ENCODE data around the gene BRD2.

The BRD2 gene

GRCh38 chr6:33014841-33015634 lies 46.6 kb downstream of the BRD2 start:
- H3K27me3 ChIP-seq (ENCODE audit: insufficient read depth, low read depth, severe bottlenecking): no peaks in the 10 kb centered on the region
- TF ChIP-seq, protein P1, sequence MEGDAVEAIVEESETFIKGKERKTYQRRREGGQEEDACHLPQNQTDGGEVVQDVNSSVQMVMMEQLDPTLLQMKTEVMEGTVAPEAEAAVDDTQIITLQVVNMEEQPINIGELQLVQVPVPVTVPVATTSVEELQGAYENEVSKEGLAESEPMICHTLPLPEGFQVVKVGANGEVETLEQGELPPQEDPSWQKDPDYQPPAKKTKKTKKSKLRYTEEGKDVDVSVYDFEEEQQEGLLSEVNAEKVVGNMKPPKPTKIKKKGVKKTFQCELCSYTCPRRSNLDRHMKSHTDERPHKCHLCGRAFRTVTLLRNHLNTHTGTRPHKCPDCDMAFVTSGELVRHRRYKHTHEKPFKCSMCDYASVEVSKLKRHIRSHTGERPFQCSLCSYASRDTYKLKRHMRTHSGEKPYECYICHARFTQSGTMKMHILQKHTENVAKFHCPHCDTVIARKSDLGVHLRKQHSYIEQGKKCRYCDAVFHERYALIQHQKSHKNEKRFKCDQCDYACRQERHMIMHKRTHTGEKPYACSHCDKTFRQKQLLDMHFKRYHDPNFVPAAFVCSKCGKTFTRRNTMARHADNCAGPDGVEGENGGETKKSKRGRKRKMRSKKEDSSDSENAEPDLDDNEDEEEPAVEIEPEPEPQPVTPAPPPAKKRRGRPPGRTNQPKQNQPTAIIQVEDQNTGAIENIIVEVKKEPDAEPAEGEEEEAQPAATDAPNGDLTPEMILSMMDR (IDR thresholded peaks at IDR 0.05; ENCODE audit: low read depth, low read length): peak; percentile 78
- DNase-seq: peak; percentile 77

GRCh38 chr6:33015798-33016197 lies 47.4 kb downstream of the BRD2 start:
- H3K9me3 ChIP-seq (ENCODE audit: severe bottlenecking): no peaks in the 10 kb centered on the region
- TF ChIP-seq, protein P1 (IDR thresholded peaks at IDR 0.05; ENCODE audit: low read depth, low read length): no peak
- no peaks in the 10 kb centered on the region for H3K36me3 ChIP-seq
- no peak overlapping the region for H3K27ac ChIP-seq
- no peak for DNase-seq
- no peak overlapping the region for H3K4me3 ChIP-seq (ENCODE audit: low read depth, low read length)
- H3K27me3 ChIP-seq (ENCODE audit: insufficient read depth, low read depth, severe bottlenecking): no peaks in the 10 kb centered on the region

More at GRCh38 chr6:33014841-33015634, 46.6 kb downstream of the BRD2 start:
- Histone ChIP-seq H3K9me3 (ENCODE audit: severe bottlenecking) (no peaks in the 10 kb centered on the region), H3K36me3 (no peaks in the 10 kb centered on the region), H3K4me3 (ENCODE audit: low read depth, low read length) (no peak overlapping the region), H3K27ac (no peak overlapping the region)

DNA sequence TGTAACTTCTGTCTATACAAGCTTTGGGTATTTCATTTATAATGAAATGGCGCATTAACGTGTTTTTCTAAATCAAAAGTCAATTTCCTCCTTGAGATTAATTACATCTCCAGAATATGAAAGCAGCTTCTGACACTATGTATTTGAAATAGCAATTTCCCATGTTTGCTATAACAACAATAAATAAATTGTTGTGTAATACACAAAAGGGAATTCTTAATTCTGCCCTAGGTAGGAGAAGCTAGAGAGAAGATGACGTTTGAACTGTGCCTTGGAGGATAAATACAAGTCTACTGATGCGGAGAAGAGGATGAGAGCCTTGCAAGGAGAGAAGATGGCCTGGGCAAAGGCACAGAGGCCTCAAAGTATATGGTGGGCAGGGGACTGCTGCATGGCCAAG lies 48.6 kb downstream of the BRD2 start:
- no peaks in the 10 kb centered on the region for H3K9me3 ChIP-seq (ENCODE audit: severe bottlenecking)
- H3K27ac ChIP-seq: no peak overlapping the region; the same call in 1 of the 2 replicates
- TF ChIP-seq, protein P1 (IDR thresholded peaks at IDR 0.05; ENCODE audit: low read depth, low read length): no peak
- no peaks in the 10 kb centered on the region for H3K27me3 ChIP-seq (ENCODE audit: insufficient read depth, low read depth, severe bottlenecking)
- no peaks in the 10 kb centered on the region for H3K36me3 ChIP-seq
- H3K4me3 ChIP-seq (ENCODE audit: low read depth, low read length): no peak overlapping the region
- DNase-seq: no peak

GRCh38 chr6:33017694-33018353 lies 49.4 kb downstream of the BRD2 start:
- Histone ChIP-seq H3K9me3 (ENCODE audit: severe bottlenecking) (no peaks in the 10 kb centered on the region), H3K27ac (no peak overlapping the region), H3K4me3 (ENCODE audit: low read depth, low read length) (no peak overlapping the region), H3K27me3 (ENCODE audit: insufficient read depth, low read depth, severe bottlenecking) (no peaks in the 10 kb centered on the region), H3K36me3 (no peaks in the 10 kb centered on the region)
- TF ChIP-seq, protein P1 (IDR thresholded peaks at IDR 0.05; ENCODE audit: low read depth, low read length): no peak
- DNase-seq: no peak

DNA sequence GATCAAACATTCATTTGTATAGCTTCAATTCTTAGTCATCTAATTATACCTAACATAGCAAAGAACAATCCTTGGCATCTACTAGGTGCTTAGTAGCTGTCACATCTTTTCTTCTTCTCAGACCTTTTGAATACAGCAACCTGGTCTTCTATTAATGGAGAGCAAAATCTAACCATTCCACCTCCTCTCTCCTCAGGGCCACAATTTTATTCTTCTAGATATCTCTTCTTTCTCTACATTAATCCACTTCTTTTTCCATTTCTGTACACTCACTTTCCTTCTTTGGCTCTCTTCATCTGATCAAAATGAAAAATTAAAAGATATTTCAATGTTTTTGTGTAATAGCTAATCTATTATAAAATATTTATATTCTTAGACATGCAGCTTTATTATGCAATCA lies 50.0 kb downstream of the BRD2 start:
- Histone ChIP-seq H3K36me3 (no peaks in the 10 kb centered on the region), H3K27me3 (ENCODE audit: insufficient read depth, low read depth, severe bottlenecking) (no peaks in the 10 kb centered on the region), H3K9me3 (ENCODE audit: severe bottlenecking) (no peaks in the 10 kb centered on the region), H3K4me3 (ENCODE audit: low read depth, low read length) (no peak overlapping the region), H3K27ac (no peak overlapping the region)
- TF ChIP-seq, protein P1 (IDR thresholded peaks at IDR 0.05; ENCODE audit: low read depth, low read length): no peak
- no peak for DNase-seq

All from WERI-Rb-1 (cell line).